GM19397 (cell line): Measurements from ENCODE around the gene ADAMTS2.

Experiments used
- ATAC-seq: cut with Tn5 transposase; IDR thresholded peaks from one replicate; pipeline ENCODE4 v1.9.1; 2021; ENCODE audit warnings: mild to moderate bottlenecking, moderate library complexity; ENCODE audit not compliant: unreplicated experiment

The ADAMTS2 gene

DNA sequence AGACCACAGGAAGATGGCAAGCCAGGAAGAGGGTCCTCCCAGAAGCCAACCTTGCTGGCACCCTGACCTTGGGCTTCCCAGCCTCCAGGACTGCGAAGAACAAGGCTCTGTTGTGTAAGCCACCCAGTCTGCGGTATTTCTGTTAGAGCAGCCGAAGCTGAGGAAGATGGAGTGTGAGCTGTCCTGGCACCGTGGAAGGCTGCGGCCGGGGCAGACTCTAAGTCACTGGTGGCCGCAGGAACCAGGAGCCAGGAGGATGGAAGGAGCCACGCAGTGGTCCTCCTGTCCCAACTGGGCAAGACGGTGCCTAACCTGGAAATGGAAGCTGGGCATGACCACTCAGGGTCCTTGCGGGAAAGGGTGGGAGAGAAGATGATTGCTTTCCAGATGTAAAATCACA is 196.0 kb downstream of the ADAMTS2 start:
- no peak for ATAC-seq

DNA sequence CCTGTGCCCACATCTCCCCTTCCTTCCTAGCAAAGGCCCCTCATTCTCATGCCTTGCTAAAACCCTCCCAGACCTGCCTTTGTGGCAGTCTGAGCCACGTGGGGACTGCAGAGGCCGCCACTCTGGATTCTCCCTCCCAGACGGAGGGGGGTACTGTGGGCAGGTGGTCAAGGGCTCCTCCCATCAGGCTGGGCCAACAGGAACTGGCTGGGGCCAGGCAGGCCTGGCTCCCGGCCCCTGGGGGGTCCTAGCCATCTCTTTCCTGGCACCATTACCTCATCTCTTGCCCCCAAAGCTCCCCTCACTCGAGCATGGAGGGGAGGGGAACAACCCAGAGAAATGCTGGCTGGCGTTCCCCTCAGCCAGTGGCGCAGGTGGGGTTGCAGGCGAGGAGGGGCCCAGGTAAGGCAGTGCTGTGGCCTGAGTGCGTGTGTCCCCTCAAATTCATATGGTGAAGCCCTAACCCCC is 196.5 kb downstream of the ADAMTS2 start:
- ATAC-seq, result no peak

DNA sequence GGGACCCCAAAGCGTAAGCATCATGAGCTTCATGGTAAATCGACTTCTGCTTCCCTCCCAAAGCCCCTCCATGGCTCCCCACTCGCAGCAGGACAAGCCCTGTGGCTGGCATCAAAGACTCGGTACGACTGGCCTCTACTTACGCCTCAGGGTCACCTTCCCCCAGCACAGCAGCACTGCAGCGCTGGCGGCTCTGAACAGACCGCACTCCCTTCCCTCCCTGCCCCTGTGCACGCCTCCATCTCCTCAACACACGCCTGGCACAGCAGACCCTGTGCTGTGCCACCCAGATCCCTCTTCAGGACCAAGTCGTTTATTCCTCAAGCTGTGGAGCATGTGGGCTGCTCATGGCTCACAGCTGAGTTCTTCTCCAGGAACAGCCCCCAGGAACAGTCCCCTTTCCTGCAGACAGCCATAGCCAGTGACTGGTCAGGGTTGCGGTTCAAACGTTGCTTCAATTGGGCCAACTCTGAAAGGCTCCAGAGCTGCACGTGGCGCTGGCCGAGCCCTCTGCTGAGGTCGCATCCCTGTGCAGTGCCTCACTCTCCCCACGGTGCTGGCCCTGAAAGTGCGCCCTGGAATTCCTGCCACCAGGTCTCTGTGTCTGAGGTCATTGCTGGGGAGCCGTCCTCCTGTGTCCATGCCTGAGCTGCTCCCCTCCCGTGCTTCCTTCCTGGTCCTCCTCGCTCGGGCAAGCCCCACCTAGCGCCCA is 197.1 kb downstream of the ADAMTS2 start:
- ATAC-seq, result no peak

DNA sequence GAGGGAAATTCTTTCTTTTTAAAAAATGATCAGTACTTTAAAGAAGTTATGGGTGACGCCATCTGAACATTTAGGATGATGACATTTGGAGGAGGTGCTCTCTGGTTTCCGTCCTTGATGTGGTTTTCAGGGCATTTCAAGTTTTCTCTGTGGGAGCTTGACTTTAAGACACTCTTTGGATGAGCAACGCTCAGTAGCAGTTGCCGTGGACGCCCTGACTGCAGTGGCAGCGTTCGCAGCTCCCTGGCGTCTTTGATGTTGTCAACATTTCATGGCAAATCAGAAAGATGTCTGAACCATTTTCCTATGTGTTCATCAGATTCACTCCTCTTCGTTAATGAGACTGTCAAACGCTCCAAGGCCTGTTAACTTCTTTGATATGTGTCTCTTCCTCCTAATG is 199.0 kb downstream of the ADAMTS2 start:
- ATAC-seq, result no peak

DNA sequence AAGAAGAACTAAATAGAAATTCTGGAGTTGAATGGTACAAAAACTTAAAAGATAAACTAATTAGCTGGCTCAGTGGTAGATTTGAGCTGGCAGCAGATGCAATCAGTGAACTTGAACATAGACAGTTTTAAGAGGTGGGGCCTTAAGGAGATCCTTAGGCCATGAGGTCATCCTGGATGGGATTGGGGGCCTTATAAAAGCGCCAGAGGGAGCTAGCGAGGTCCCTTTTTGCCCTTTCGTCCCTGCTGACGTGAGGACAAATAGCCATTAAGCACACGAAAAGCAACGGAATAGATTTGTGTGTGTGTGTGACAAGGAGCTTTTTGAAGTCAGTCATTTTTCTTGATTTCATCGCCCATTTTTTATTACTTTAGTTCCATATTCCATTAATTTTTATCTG is 201.8 kb downstream of the ADAMTS2 start:
- ATAC-seq, result no peak

DNA sequence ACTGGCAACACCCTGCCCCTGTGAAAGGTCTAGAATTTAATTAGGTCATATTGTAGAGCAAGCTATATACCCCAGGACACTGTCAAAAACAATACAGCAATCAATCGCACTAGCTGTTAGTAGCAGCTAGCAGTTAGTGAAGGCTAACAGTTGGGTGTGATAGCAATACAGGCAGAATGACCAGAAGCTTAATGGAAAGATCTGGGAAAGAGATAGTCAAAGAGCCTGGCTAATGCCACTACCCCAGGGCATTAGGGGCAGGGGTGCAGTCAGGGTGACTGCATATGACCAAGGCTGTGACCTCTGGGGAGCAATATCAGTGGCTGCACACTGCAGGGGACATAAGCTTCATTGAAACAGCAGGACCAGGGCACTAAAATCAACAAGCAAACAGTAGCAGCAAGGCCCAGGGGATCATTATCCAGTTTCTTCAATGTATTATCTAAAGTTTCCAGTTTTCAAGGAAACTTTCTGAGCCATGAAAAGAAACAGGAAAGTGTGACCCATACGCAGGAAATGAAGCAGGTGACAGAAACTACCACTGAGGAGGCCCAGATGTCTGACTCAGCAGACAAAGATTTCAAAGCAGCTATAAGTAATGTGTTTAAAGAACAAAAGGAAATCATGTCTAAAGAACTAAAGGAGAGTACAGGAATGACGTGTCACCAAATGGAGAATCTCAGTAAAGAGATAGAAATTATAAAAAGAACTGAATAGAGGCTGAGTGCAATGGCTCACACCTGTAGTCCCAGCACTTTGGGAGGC is 202.6 kb downstream of the ADAMTS2 start:
- no peak for ATAC-seq

DNA sequence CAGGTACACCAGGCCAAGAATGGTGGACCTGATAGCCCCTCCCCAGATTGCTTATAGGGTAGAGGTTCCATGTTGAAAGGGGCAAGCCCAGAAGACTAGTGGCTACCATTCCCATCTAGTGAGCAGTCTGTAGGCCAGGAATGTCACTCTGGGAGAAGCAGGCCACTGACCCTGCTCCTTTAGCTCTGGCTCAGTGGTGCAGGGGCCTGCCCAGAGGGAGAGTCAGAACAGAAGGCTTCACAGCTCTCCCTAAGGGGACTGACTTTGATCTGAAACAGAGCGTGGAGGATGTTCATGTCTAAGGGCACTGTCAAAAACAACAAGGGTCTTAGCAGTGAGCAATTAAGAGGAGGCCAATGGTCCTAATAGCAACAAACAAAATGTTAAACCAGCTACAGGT is 203.4 kb downstream of the ADAMTS2 start:
- no peak for ATAC-seq

DNA sequence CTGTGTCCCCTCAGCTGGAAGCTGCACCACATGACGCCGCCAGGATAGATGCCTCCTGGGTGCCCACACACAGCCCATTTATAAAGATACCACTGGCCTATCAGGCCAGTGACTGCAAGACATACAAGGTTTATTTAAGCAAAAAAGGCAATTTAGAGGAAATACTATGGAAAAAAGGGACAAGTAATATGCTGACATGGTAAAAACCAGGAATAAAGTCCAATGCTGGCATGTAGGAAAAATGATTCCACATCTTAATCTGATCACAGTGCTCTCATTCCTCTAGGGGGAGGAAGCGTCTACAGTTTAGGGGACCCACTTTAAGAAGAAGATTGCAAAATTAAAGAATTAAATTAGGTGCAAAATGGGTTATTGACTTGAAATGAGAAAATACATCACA is 205.0 kb downstream of the ADAMTS2 start:
- no peak for ATAC-seq

DNA sequence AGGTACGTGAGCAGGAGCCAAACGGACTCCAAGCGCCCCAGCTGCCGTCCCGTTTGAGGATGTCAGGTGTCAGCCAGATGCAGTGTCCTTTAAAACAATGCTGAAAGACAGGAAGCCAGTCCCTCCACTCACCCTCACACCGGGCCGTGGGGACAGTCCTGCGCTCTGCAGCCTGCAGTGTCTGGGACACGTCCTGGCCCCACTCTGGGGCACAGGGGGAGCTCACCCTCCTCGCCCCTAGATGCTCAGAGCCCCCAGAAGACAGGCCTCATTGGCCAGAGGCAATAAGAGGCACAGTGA is 205.4 kb downstream of the ADAMTS2 start:
- no peak for ATAC-seq

DNA sequence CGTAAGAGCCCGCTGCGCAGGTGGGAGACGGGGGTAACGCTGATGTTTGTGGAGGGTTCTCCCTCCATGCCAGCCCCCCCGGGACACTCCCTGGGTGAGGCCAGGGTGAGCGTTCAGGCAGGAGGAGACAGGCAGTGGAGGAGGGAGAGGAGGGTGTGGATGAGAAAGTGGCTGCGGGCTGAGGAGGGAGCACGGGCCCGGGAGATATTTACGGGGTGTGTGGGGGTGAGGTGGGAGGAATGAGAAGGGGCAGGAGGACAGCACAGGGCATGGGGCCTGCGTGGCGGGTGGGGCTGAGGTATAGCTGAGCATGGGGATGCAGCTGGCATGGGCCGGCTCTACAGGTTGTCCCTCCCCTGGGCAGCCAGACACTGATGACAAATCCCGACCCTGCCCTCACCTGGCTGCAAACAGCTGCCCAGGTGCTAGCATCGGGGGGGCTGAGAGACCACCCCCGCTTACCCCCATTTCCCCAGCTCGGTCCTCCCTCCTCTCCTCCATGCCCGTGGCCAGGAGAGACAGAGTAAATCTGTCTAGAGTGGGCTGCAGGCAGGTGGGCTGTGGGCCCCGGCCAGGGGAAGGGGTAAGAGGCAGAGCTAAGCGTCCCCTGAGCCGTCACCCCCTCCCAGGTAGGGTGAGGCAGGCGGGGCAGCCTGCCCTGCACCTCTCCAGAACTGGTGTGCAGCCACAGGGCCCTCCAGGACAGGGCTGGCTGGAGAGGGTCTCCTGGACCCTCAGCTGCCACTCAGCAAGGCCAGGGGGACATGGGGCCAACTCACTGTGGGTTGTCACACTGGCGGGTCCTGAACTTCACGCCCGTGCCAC is 205.9 kb downstream of the ADAMTS2 start:
- no peak for ATAC-seq

DNA sequence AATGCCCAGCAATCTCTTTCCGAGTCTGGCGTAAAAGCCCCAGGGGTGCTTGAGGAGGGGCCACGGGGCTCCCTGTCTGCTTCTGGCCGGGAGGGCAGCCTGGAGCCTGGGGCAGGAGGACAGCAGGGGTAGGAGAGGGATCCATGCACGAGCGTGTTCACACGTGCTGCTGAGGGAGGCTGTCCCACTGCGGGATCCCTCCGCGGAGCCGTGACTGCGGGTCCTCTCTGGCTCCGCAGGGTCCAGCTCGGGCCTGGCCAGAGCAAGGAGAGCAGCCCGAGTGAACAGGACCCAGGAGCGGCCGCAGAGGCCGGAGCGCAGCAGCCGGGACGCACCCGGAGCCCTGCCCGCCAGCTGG is 206.7 kb downstream of the ADAMTS2 start:
- ATAC-seq, result no peak

DNA sequence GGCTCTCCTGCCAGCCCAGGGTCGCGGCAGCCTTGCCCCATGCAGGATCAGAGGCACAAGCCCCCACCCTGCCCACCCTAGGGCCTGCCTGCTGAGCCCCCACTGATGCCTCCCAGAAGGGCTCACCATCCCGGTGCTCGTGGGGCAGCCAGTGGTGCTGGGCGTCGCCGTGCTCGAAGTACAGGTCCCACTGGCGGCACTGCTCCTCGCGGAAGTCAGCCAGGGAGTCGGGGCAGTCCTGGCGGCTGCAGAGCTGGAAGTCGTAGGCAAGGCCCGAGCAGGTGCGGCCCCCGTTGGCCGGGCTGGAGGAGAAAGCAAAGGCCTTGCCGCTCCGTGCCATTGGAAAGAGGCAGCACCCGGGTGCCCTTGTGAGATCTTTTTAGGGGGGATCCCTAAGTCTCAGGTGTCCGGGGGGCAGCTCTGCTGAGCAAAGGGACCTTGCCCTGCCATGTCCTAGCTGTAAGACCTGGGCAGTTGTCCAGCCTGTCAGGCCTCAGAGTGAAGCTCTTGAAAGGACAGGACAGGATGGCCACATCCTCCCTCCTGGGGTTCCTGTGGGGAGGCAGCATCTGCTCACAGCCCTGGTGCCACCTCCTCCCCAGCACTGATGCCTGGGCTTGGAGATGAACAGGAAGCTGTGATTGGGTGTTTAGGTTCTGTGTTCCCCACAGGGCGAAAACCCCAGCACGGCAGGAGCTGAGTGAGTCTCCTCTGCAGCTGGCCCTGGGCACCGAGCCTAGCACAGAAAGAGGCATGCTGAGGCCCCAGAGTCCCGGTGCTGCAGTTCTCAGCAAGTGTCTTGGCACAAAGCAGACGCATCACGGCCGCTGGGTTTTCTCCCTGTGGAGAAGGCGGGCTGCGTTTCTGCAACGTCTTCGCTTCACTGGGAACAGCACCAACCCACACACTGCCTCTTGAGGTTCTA is 207.4 kb downstream of the ADAMTS2 start:
- ATAC-seq, result no peak

DNA sequence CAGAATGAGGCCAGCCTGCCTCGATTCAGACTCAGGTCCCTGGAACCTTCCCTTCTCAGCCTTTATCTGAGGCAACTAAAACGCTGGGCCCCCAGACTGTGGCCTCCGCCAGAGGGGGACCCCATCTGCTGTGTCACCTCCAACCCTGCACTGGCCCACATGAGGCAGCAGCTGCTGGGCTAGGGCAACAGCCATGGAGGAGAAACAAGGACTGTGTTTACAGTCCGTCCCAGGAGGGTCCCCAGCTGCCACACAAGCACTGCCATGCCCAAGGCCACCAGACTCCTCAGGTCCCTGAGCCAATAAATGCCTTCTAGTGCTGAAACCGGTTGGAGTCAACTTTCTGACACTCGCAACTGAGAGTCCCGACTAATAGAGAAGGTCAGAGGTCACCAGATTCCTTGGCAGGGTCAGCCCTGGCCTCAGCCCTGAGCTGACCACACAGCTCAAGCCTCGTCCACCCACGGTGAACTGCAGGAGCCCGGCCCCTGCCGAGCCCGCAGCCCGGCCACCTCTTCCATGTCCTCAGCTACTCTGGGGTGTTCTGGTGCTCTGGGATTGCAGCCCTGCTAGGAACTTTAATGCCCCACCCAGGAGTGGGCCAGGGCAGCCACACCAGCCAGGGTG is 208.1 kb downstream of the ADAMTS2 start:
- no peak for ATAC-seq

DNA sequence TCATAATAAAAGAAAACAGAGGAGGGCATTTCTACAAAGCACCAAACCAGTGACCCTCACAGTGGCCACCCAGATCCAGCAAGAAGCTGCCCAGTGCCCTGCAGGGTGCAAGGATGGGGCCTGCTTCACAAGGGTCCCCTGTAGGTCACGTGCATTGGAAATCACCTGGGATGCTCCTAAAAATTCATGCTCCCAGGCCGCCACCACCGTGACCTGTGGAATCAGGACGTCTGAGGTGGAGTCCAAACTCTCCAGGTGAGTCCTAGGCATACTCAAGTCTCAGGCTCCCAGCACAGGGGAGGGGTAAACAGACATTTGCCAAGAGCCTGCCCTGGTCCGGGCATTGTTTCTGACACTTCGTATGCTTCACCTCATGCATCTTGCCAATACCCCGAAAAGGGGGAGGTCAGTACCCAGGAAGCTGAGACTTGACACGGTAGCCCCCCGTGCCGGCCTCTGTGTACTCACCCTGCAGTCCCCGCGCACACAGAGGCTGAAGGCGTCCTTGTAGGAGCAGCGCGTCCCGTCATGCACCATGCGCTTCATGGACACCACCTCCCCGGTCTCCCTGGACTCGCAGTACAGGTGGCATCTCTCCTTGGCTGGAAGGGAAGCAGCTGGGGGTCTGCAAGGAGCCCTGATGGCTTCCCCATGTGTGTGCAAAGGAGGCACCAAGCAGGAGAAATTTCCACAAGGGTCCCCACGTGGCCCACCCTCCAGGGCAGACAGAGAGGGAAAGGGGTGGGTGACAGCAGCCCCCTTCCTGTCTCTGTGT is 209.6 kb downstream of the ADAMTS2 start:
- no peak for ATAC-seq

DNA sequence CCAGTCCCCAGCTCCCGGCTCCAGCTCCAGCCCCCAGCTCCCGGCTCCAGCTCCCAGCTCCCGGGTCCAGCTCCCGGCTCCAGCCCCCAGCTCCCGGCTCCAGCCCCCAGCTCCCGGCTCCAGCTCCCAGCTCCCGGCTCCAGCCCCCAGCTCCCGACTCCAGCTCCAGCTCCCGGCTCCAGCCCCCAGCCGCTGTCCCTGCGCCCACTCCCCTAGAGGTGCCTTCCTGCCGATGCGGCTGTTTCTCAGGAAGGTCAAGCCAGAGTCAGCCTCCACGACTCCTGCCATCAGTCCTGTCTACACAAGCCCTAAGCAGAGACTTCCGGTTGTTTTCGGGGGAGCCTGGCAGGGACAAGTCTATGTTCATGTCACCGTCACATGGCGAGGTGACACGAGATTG is 210.3 kb downstream of the ADAMTS2 start:
- ATAC-seq, result no peak

DNA sequence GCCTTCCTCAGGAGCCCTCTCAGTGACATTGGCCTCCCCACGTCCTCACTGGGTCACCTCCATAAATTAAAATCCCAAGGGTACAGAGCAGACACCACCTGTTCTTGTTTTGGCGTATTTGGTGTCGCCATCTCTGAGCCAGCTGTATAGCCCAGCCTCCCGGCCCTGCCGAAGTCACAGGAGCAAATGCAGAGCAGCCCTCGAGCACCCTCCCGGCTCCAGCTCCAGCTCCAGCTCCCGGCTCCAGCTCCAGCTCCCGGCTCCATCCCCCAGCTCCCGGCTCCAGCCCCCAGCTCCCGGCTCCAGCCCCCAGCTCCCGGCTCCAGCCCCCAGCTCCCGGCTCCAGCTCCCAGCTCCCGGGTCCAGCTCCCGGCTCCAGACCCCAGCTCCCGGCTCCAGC is 210.8 kb downstream of the ADAMTS2 start:
- no peak for ATAC-seq

DNA sequence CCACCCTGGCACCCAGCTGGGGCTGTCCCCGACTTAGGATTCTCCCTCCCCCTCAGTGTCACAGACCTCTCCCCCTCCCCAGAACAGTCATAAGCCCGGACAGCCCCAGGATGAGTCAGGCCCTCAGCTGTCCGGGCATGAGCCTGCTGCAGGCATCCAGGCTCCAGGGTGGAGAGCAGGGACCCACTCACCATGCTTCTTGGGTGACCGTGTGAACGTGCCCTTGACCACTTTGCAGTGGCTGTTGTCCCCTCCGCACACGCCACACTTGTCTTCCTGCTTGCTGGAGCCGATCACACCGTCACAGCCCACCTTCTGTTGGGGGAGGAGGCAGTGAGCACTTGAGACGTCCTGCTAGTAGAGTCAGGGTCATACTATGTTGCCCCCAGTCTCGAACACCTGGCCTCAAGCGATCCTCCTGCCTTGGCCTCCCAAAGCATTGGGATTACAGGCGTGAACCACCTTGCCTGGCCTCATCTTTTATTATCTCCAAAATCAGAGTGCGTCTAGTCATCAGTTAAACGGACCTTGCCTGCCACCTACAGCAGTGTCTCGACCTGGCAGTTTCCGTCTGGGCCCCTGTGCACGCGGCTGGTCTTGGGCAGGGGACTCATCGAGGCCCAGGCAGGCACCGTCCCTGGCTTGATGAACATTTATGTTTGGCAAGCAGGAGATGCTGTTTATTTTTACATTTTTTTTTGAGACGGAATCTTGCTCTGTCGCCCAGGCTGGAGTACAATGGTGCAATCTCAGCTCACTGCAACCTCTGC is 212.5 kb downstream of the ADAMTS2 start:
- ATAC-seq, result no peak

DNA sequence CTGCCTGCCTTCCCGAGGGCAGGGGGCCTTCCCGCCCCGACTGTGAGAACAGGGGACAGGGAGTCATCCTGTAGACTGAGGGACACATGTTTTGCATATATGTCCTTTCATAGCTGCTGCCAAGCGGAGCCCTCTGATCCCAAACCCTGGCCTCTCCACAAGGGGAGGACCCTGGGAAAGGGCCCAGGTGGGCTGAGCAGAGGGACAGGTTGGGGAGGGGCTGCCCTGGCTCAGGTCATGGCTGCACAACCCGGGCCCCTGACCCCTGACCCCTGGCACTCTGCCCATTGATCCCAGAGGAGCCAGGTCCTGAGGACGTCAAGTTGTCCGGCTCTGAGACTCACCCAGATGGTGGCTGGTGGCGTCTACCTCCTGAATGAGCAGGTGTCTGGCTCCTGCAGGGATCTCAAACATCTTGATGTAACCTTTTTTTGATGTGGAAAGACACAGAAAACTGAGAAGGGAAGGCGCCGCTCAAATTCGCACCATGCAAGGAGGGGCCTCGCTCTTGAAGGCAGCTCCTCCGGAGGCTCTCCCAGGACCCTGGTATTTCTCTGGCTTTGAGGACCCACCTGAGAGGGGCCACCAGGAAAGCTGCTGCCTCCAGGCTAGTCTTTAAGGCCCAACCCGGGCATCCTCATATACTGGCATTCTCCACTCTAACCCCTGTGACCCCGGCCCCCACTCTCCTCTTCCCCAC is 213.2 kb downstream of the ADAMTS2 start:
- ATAC-seq, result no peak
